ENCODE results near the gene SLC16A1.

SLC16A1 gene

DNA sequence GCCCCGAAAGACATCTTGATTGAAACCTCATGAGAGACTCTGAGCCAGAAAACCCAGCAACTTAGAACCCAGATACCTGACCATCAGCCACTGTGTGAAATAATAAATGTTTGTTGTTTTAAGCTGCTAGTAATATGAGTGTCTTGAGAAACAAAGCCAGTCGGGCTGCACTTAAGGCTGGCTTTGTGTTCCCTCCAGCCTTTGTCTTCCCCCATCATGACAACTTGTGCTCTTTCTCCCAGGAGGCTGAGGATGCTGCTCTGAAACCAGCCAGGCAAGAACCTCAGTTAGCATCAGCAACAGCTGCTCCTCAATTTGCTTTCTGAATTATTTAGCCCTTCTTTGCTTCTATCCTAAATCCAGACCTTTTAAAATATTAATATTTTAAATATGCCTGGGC, 78.2 kb downstream of the SLC16A1 start:
- no peak for DNase-seq

DNA sequence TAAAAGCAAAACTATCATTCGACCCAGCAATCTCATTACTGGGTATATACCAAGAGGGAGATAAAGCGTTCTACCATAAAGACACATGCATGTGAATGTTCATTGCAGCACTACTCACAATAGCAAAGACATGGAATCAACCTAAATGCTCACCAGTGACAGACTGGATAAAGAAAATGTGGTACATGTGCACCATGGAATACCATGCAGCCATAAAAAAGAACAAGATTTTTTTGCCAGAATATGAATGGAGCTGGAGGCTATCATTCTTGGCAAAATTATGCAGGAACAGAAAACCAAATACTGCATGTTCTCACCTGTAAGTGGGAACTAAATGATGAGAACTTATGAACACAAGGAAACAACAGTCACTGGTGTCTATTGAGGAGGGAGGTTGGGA, 79.7 kb downstream of the SLC16A1 start:
- DNase-seq = no peak

DNA sequence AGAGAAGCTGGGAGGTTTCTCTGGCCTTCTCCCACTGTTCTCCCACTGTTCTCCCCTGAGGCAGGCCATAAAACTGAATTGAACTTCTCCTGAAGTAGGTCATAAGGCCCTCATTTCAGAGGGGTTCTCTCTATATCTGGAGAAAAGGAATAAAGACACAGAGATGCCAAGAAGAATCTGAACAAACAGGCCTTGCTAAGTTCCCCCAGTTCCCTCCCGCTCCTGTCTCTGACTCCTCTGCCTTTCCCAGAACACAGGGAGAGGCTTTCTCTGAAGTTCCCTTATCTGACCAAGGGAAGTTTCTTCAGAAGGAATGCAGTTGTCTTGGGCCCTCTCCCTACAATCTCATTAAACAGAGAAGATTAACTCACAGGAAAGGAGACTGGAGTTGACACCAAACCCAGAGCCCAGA, 83.4 kb downstream of the SLC16A1 start:
- DNase-seq = no peak

DNA sequence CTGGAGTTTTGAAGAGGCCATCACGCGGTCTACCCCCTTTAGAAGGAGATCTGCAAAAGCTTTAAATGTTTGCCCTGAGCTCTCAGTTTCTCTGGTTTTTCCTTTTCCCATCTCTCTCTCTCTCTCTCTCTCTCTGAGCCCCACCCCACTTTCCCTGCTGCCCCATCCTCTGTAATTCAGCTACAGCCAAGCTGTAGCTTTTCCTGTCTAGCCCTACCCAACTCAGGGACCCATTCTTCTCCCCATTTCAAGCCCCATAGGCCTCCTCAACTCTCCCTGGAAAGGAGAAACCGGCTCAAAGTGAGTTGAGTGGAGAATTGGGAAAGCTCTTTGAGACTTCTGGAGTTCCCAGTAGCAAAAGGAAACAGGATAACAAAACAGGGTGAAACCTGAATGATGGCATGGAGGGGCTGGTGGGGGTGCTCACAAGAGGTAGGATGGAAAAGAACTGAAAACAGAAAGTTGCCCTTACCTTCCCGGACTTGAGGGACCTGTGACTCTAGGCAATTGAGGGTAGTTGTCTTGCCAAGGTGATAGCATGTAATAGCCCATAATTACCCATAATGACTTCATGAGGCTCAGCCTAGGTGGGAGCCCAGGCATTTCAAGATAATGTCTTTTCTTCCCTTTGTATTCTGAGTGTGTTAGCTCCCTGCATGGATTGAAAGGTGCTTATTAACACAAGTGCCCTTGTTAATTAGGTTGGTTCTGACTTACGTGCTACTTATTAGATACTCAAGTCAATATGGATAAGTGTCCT, 84.9 kb downstream of the SLC16A1 start:
- no peak for DNase-seq

DNA sequence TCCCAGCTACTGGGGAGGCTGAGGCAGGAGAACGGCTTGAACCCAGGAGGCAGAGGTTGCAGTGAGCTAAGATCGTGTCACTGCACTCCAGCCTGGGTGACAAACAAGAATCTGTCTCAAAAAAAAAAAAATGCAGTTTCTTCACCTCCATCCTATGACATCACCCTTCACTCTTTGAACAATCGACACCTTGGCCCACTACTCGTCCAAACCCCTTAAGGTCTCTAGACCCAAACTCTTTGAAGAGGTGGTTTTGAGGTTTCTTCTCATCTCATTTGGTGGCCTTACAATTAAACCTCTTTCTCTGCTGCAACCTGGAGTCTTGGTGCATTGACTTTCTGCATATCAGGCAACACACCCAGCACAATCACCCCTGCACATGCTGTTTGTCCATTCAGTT, 86.1 kb downstream of the SLC16A1 start:
- DNase-seq = no peak

DNA sequence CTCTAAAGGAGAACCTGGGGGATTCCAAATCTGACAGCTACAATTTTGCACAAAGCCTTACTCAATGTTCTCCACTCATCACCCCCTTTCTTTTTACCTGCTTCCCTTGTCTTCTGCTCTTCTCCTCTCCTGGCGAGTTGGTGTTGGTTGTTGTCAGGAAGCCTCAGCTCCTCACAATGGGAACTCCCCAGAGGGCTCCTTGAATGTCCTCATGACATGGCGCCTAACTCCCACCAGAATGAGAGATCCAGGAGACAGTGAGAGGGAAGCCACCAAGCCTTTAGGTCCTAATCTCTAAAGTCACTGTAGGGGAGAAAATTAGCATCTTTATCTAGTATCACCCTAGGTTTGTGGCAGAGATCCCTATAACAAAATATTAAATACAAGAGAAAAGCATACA, 87.8 kb downstream of the SLC16A1 start:
- no peak for DNase-seq

DNA sequence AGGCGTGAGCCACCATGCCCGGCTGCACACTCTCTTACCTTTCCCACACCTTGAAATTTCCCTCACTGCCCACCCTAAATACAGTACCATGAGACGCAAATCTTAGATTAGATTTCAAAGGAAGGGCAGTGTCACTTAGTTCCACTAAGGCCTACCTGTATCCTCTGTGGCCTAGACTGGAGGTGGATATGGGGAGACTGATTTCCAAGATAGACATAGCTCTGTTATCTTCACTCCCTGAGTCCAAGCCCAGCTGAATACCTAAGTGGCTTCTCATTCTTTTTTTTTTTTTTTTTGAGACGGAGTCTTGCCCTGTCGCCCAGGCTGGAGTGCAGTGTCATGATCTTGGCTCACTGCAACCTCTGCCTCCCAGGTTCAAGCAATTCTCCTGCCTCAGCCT, 89.0 kb downstream of the SLC16A1 start:
- DNase-seq = no peak

DNA sequence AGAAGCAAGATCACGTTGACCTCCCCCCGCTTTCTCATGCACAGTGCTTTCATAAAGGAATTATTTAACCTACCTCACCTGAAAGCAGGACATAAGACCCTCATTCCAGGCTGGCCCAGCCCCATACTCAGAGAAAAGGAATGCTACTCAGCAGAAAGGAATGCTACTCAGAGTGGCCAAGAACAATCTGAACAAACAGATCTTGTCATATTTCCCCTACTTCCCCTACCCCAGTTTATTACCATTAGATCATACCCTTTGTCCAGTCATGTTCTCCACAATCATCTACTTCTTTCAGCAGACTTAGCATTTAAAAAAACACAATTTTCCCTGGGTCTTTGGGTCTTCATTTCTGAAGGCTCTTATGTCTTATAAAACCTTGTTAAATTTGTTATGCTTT, 89.8 kb downstream of the SLC16A1 start:
- DNase-seq = no peak

DNA sequence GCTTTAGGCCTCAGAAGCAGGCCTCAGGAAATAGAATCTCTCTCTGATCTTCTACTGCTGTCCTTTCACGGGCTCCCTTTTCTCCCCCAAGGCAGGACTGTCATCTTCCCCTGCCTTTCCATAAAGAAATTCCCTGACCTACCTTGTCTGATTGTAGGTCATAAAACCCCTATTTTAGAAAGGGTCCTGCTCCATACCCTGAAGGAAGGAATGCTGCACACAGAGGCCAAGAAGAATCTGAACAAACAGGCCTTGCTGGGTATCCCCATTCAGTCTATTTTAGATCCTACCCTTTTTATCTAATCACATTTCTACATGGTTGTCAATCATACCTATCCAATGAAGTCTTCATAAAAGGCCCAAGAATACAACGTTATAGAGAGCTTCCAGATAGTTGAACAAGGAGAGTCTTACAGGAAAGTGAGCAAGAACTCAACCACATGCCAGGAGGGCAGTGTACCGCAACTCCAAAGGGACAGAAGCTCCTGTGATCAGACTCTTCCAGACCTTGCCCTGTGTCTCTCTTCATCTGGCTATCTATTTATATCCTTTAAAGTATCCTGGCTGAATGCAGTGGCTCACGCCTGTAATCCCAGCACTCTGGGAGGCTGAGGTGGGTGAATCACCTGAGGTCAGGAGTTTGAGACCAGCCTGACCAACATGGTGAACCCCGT, 93.1 kb downstream of the SLC16A1 start:
- no peak for DNase-seq

Data from NCI-H774 (cell line).